ENCODE data around the gene PTPRN2. TPM values are rescaled to one million over a fixed set of nuclear protein-coding genes. Genes with fewer than 3 reads are reported as not detected.

The PTPRN2 gene
- polyA plus RNA-seq, 1 of the 3 experiments (the other 2 are of a cell fraction), result 4.0 TPM

DNA sequence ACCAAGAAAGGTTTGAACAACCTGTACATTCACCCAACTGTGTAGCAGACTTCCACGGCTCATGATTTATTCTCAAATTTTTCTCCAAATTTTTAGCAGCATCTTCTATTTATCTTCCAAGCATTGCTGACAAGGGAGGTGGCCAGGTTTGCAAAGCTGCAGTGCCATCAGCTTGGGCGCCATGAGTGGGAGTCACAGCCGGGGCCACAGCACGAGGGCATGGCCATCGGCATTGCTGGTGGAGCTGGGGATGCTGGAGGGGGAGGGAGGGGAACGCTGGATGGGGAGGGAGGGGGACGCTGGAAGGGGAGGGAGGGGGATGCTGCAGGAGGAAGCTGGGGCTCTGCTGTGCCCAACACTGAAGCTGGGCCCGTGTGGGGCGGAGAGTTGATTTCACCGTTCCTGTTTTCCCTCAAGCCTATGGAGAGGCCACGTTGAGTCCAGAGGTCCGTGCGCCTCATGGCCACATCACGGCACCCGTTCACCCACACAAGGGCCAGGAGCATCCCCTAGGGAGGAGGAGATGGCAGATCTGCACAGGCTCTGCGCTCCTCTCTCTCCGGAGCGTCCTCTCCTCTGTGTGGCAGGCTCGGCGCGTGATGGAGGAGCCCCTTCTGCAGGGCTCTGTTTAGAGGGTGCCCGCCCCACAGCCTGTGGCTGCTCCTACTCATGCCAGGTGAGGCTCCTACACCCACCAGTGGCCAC, 730.6 kb downstream of the PTPRN2 start:
- DNase-seq, result no peak
- TF ChIP-seq JUND (IDR thresholded peaks at IDR 0.05) (no peak), FOXJ3 (CRISPR knock-in tag; IDR thresholded peaks at IDR 0.05) (no peak)
- Histone ChIP-seq H3K79me2 (ENCODE audit: insufficient read depth) (no peaks in the 10 kb centered on the region), H2AFZ (ENCODE audit: low read depth) (no peak overlapping the region), H3K9me3 (peaks cover 8% of the 10 kb centered on the region; the same call in 1 of the 2 replicates), H3K9ac (no peak overlapping the region), H3K4me1 (ENCODE audit: control insufficient read depth in 1 of 2, insufficient read depth in 2 of 2, low read depth in 1 of 2, low read length in 1 of 2) (no peaks in the 10 kb centered on the region; a peak in 1 of 4 replicates), H3K36me3 (replicated peaks in 1 of 2; ENCODE audit: control insufficient read depth in 1 of 2, insufficient read depth in 2 of 2, low read length in 1 of 2) (no peaks in the 10 kb centered on the region), H3F3A (replicated peaks; ENCODE audit: insufficient read depth) (no peaks in the 10 kb centered on the region), H3K27me3 (ENCODE audit: insufficient read depth) (no peaks in the 10 kb centered on the region), H3K9me2 (no peaks in the 10 kb centered on the region), H3K27ac (ENCODE audit: low read depth in 2 of 2, low read length in 1 of 2) (no peak overlapping the region), H3K4me3 (ENCODE audit: low read depth in 2 of 2, low read length in 1 of 2) (no peak overlapping the region), H3K4me2 (no peak overlapping the region), H4K20me1 (ENCODE audit: insufficient read depth) (no peaks in the 10 kb centered on the region)
- ChIA-PET CTCF (interaction anchor here (1.4 kb wide), 1 partner anchor 425 kb away, joined by 4 read pairs; no protein-coding TSS in a partner anchor), POLR2A (no interaction called here)
- WGBS (ENCODE audit: low lambda C conversion rate), result 60% methylated on average over 17 of the region's 22 CpGs

DNA sequence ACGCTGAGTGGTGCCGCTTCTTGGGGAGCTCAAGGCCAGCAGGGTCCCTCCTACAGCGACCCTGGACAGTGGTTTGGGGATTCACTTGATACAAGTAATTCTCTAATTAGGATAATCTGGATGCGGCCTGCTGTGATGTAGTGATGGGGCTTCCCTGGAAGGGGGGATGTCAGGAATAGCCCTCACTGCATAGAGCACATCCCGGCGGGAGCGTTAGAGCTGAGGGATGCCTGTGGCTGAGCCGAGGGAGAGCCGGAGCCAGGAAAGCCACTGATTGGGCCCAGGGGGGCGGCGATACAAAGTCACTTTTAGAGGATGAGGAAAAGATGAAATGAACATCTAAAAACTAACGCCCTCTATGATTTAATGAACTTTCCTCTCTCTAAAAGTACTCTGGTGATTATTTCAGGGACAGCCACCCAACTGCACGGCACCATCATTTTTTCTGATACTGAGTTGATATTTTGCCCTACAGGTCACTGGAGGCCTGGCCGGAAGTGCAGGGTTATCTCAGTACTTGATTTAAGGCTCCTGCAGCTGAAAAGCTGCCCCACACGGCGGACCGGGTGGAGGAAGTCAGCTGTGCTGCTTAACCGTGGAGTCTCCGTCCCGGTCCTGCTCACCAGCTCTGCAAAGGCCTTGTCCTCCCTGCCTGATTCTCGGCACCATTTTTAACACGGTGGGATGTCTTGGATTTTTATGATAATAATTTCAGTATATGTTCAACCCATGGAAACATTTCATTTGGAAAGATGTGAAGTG, 732.0 kb downstream of the PTPRN2 start:
- WGBS (ENCODE audit: low lambda C conversion rate), result 60% methylated on average over 22 of the region's 22 CpGs
- Histone ChIP-seq H3K9me3 (peaks cover 14% of the 10 kb centered on the region; the same call in 1 of the 2 replicates), H3K27me3 (ENCODE audit: insufficient read depth) (no peaks in the 10 kb centered on the region), H3K9ac (no peak overlapping the region), H3K4me3 (ENCODE audit: low read depth in 2 of 2, low read length in 1 of 2) (no peak overlapping the region), H3F3A (replicated peaks; ENCODE audit: insufficient read depth) (no peaks in the 10 kb centered on the region), H3K4me2 (no peak overlapping the region), H3K4me1 (ENCODE audit: control insufficient read depth in 1 of 2, insufficient read depth in 2 of 2, low read depth in 1 of 2, low read length in 1 of 2) (no peaks in the 10 kb centered on the region; a peak in 1 of 4 replicates), H3K27ac (ENCODE audit: low read depth in 2 of 2, low read length in 1 of 2) (no peak overlapping the region), H2AFZ (ENCODE audit: low read depth) (no peak overlapping the region), H4K20me1 (ENCODE audit: insufficient read depth) (no peaks in the 10 kb centered on the region), H3K79me2 (ENCODE audit: insufficient read depth) (no peaks in the 10 kb centered on the region), H3K36me3 (replicated peaks in 1 of 2; ENCODE audit: control insufficient read depth in 1 of 2, insufficient read depth in 2 of 2, low read length in 1 of 2) (no peaks in the 10 kb centered on the region), H3K9me2 (no peaks in the 10 kb centered on the region)
- ChIA-PET CTCF (interaction anchor here (1.3 to 1.4 kb wide), 2 partner anchors 21 to 423 kb away, joined by 3 to 4 read pairs; no protein-coding TSS in a partner anchor), POLR2A (interaction anchor here (0.6 kb wide), 1 partner anchor 25 kb away, joined by 3 read pairs; no protein-coding TSS in a partner anchor)
- TF ChIP-seq, protein P1, sequence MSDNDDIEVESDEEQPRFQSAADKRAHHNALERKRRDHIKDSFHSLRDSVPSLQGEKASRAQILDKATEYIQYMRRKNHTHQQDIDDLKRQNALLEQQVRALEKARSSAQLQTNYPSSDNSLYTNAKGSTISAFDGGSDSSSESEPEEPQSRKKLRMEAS (IDR thresholded peaks at IDR 0.05; ENCODE audit: low read depth), result no peak
- TF ChIP-seq GATA2 (CRISPR knock-in tag; IDR thresholded peaks at IDR 0.05) (no peak), TCF12 (IDR thresholded peaks at IDR 0.05) (no peak)
- DNase-seq, result peak; percentile 57

GRCh38 chr7:157855016-157855415, 732.6 kb downstream of the PTPRN2 start:
- Histone ChIP-seq H3K9me3 (peaks cover 14% of the 10 kb centered on the region; the same call in 1 of the 2 replicates), H3K79me2 (ENCODE audit: insufficient read depth) (no peaks in the 10 kb centered on the region), H3K4me2 (no peak overlapping the region), H3K27me3 (ENCODE audit: insufficient read depth) (no peaks in the 10 kb centered on the region), H3K4me1 (ENCODE audit: control insufficient read depth in 1 of 2, insufficient read depth in 2 of 2, low read depth in 1 of 2, low read length in 1 of 2) (no peaks in the 10 kb centered on the region; a peak in 1 of 4 replicates), H3K4me3 (ENCODE audit: low read depth in 2 of 2, low read length in 1 of 2) (no peak overlapping the region), H3F3A (replicated peaks; ENCODE audit: insufficient read depth) (no peaks in the 10 kb centered on the region), H3K36me3 (replicated peaks in 1 of 2; ENCODE audit: control insufficient read depth in 1 of 2, insufficient read depth in 2 of 2, low read length in 1 of 2) (no peaks in the 10 kb centered on the region), H3K9me2 (no peaks in the 10 kb centered on the region), H4K20me1 (ENCODE audit: insufficient read depth) (no peaks in the 10 kb centered on the region), H3K9ac (no peak overlapping the region), H2AFZ (ENCODE audit: low read depth) (no peak overlapping the region), H3K27ac (ENCODE audit: low read depth in 2 of 2, low read length in 1 of 2) (no peak overlapping the region)
- WGBS (ENCODE audit: low lambda C conversion rate), result 70% methylated on average over 22 of the region's 22 CpGs
- TF ChIP-seq JUND (IDR thresholded peaks at IDR 0.05) (no peak), RFX5 (IDR thresholded peaks at IDR 0.05; ENCODE audit: low read length) (no peak), ELF1 (IDR thresholded peaks at IDR 0.05) (no peak), RXRA (IDR thresholded peaks at IDR 0.05; ENCODE audit: borderline replicate concordance, low read depth) (no peak), MEF2A (IDR thresholded peaks at IDR 0.05; ENCODE audit: borderline replicate concordance, low read depth) (no peak), CHD2 (IDR thresholded peaks at IDR 0.05; ENCODE audit: low read length, partially characterized antibody) (no peak), GABPA (IDR thresholded peaks at IDR 0.05; ENCODE audit: low read depth) (no peak), TAF1 (IDR thresholded peaks at IDR 0.05; ENCODE audit: borderline replicate concordance, low read depth, low read length) (no peak), NFIC (IDR thresholded peaks at IDR 0.05; ENCODE audit: borderline replicate concordance) (no peak), GATA2 (CRISPR knock-in tag; IDR thresholded peaks at IDR 0.05) (no peak)
- ChIA-PET POLR2A (no interaction called here), CTCF (no interaction called here)
- no peak for DNase-seq
